ENCODE data around the gene PCK2. TPM values are rescaled to one million over a fixed set of nuclear protein-coding genes. Genes with fewer than 3 reads are reported as not detected.
A peak's percentile ranks its signal among the peaks of the same experiment; 100 is the strongest.

Gene PCK2
- total and polyA plus RNA-seq, 12 donors = 4.4 to 37.0 (median 17.8) TPM

GRCh38 chr14:24092110-24092504 lies 2.0 kb upstream of the PCK2 start:
- intact Hi-C loops (cut with DNase I) = loop anchor here (5.0 kb wide), 1 partner anchor 35 kb away; no protein-coding TSS in a partner anchor
- H3K27me3 ChIP-seq = no peaks in the 10 kb centered on the region
- H3K4me1 ChIP-seq (replicated peaks in 1 of 2) = peaks cover 4 to 21% of the 10 kb centered on the region in 2 donors
- peak overlapping the region in 1 of 5 donors; percentile 89 for H3K27ac ChIP-seq
- DNase-seq = no peak
- no peak for TF ChIP-seq CTCF (IDR thresholded peaks at IDR 0.05)
- no peak for TF ChIP-seq POLR2A (IDR thresholded peaks at IDR 0.05)
- no peaks in the 10 kb centered on the region for H3K9me3 ChIP-seq (replicated peaks in 1 of 3)
- H3K36me3 ChIP-seq (replicated peaks in 1 of 2) = no peaks in the 10 kb centered on the region
- H3K4me3 ChIP-seq = no peak overlapping the region

DNA sequence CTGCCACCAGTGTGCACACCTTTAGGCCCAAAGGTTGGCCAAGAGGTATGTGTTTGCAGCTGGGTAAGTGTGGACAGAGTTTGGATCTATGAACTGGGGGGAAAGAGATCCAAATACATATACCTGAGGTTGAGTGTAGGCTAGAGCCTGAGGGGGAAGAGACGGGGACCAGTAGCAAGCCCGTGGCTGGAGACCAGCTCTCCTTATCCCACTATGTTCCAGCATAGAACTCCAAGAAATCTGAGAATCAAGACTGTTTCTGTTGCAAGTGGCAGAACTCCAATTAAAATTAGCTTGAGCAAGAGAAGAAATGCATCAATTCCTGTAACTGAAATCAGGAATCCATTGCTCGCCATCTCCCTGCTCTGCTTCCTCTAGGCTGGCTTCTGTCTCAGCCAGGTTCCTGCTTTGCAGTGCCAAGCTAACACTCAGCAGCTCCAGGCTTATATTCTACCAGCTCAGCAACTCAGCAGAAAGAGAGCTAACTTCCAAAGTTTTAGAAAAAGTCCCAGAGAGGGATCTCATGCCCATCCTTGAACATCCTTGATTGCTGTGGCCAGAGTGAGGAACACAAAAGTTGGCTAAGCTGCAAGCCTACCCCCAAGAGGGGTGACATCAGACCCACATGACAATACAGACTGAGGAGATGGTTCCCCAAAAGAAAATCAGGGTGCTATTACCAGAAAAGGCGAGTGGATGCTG lies 1.5 kb upstream of the PCK2 start:
- Histone ChIP-seq H3K27ac (peak overlapping the region in 2 of 5 donors; percentile 89 to 91), H3K9me3 (replicated peaks in 1 of 3) (no peaks in the 10 kb centered on the region), H3K4me3 (no peak overlapping the region), H3K4me1 (replicated peaks in 1 of 2) (peaks cover 4 to 21% of the 10 kb centered on the region in 2 donors), H3K36me3 (replicated peaks in 1 of 2) (no peaks in the 10 kb centered on the region), H3K27me3 (no peaks in the 10 kb centered on the region)
- TF ChIP-seq CTCF (IDR thresholded peaks at IDR 0.05) = no peak
- TF ChIP-seq POLR2A (IDR thresholded peaks at IDR 0.05) = no peak
- DNase-seq = no peak
- intact Hi-C loops (cut with DNase I) = loop anchor here (5.0 kb wide), 1 partner anchor 35 kb away; no protein-coding TSS in a partner anchor
- 80 to 85% (median 83%) methylated on average over 4 of the region's 4 CpGs for WGBS, 4 donors

GRCh38 chr14:24093207-24093900 lies 757 bp upstream of the PCK2 start:
- H3K36me3 ChIP-seq (replicated peaks in 1 of 2) = peaks cover 0 to 6% of the 10 kb centered on the region in 2 donors
- H3K4me1 ChIP-seq (replicated peaks in 1 of 2) = peaks cover 4 to 21% of the 10 kb centered on the region in 2 donors
- no peaks in the 10 kb centered on the region for H3K27me3 ChIP-seq
- 81 to 90% (median 87%) methylated on average over 15 to 19 of the region's 19 CpGs for WGBS, 4 donors
- peak overlapping the region in 2 of 4 donors; percentile 82 to 96 for H3K4me3 ChIP-seq
- intact Hi-C loops (cut with DNase I) = loop anchor here (5.0 kb wide), 1 partner anchor 36 kb away; no protein-coding TSS in a partner anchor
- DNase-seq = no peak
- H3K9me3 ChIP-seq (replicated peaks in 1 of 3) = no peaks in the 10 kb centered on the region
- peak overlapping the region in 4 of 5 donors; percentile 83 to 91 (median 90) for H3K27ac ChIP-seq
- TF ChIP-seq POLR2A (IDR thresholded peaks at IDR 0.05) (no peak), CTCF (IDR thresholded peaks at IDR 0.05) (peak in 1 of 6 experiments; percentile 9)

GRCh38 chr14:24094841-24095270 lies 745 bp downstream of the PCK2 start:
- 18 to 45% (median 26%) methylated on average over 6 to 14 of the region's 14 CpGs for WGBS, 4 donors
- Histone ChIP-seq H3K36me3 (replicated peaks in 1 of 2) (peaks cover 0 to 11% of the 10 kb centered on the region in 2 donors), H3K27me3 (no peaks in the 10 kb centered on the region), H3K9me3 (replicated peaks in 1 of 3) (no peaks in the 10 kb centered on the region), H3K4me3 (peak overlapping the region in 3 of 4 donors; percentile 82 to 96 (median 85)), H3K27ac (peak overlapping the region; percentile 55 to 91 (median 89)), H3K4me1 (replicated peaks in 1 of 2) (peaks cover 4 to 21% of the 10 kb centered on the region in 2 donors)
- no peak for TF ChIP-seq CTCF (IDR thresholded peaks at IDR 0.05)
- TF ChIP-seq POLR2A (IDR thresholded peaks at IDR 0.05) = no peak
- intact Hi-C loops (cut with DNase I) = loop anchor here (5.0 kb wide), 1 partner anchor 38 kb away; no protein-coding TSS in a partner anchor
- DNase-seq = no peak

All from adrenal gland (tissue), 12 donors.